ENCODE measurements around the gene SELENOW. TPM values are rescaled to one million over a fixed set of nuclear protein-coding genes. Genes with fewer than 3 reads are reported as not detected.

The SELENOW gene
- total RNA-seq, 4 donors from 2014 or later = 185 to 477 (median 324) TPM

DNA sequence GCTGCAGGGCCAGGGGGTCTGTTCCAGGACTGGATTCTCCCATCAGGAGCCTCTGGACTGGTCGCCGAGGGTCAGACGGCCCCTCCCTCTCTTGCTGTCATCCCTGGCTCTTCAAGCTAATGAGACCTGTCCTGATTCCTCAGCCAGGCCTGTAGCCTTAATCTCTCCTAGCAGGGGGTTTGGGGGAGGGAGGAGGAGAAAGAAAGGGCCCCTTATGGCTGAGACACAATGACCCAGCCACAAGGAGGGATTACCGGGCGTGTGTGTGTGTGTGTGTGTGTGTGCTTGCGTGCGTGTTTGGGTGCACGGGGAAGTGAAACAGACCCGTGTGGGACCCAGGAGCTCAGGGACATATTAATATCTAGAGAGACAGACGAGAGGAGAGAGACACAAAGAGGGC is 41.4 kb downstream of the SELENOW start:
- intact Hi-C loops (cut with DNase I) = no loop called here
- Histone ChIP-seq H3K4me3 (no peak overlapping the region), H3K27me3 (peaks cover 0 to 64% (median 0%) of the 10 kb centered on the region in 4 donors), H3K36me3 (no peaks in the 10 kb centered on the region), H3K27ac (no peak overlapping the region), H3K4me1 (no peaks in the 10 kb centered on the region), H3K9me3 (no peaks in the 10 kb centered on the region)
- 19 to 26% methylated on average over 7 to 10 of the region's 10 CpGs for WGBS, 2 donors
- no peak for DNase-seq
- TF ChIP-seq, protein P1, sequence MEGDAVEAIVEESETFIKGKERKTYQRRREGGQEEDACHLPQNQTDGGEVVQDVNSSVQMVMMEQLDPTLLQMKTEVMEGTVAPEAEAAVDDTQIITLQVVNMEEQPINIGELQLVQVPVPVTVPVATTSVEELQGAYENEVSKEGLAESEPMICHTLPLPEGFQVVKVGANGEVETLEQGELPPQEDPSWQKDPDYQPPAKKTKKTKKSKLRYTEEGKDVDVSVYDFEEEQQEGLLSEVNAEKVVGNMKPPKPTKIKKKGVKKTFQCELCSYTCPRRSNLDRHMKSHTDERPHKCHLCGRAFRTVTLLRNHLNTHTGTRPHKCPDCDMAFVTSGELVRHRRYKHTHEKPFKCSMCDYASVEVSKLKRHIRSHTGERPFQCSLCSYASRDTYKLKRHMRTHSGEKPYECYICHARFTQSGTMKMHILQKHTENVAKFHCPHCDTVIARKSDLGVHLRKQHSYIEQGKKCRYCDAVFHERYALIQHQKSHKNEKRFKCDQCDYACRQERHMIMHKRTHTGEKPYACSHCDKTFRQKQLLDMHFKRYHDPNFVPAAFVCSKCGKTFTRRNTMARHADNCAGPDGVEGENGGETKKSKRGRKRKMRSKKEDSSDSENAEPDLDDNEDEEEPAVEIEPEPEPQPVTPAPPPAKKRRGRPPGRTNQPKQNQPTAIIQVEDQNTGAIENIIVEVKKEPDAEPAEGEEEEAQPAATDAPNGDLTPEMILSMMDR (IDR thresholded peaks at IDR 0.05) = no peak
- TF ChIP-seq POLR2A (IDR thresholded peaks at IDR 0.05) = no peak

DNA sequence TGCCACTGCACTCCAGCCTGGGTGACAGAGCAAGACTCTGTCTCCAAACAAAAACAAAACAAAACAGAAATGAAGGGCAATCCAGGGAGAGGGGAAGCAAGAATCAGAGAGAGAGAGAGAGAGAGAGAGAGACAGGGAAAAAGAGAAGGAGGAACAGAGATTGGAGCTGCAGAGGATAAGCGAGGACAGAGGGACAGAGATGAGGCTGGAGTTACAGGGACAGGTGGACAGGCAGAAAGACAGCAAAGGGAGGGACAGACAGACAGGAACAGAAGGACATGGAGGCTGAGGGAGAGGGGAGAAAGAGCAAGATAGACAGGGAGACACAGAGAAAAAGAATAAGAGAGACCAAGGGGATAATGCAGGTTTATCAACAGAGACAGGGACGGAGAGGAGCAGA is 41.9 kb downstream of the SELENOW start:
- intact Hi-C loops (cut with DNase I) = no loop called here
- Histone ChIP-seq H3K27ac (no peak overlapping the region), H3K4me3 (no peak overlapping the region), H3K27me3 (peaks cover 0 to 64% (median 0%) of the 10 kb centered on the region in 4 donors), H3K36me3 (no peaks in the 10 kb centered on the region), H3K4me1 (no peaks in the 10 kb centered on the region), H3K9me3 (no peaks in the 10 kb centered on the region)
- 68 to 73% methylated on average over 2 of the region's 2 CpGs for WGBS, 2 donors
- TF ChIP-seq, protein P1 (IDR thresholded peaks at IDR 0.05) = no peak
- no peak for TF ChIP-seq POLR2A (IDR thresholded peaks at IDR 0.05)
- DNase-seq = no peak

DNA sequence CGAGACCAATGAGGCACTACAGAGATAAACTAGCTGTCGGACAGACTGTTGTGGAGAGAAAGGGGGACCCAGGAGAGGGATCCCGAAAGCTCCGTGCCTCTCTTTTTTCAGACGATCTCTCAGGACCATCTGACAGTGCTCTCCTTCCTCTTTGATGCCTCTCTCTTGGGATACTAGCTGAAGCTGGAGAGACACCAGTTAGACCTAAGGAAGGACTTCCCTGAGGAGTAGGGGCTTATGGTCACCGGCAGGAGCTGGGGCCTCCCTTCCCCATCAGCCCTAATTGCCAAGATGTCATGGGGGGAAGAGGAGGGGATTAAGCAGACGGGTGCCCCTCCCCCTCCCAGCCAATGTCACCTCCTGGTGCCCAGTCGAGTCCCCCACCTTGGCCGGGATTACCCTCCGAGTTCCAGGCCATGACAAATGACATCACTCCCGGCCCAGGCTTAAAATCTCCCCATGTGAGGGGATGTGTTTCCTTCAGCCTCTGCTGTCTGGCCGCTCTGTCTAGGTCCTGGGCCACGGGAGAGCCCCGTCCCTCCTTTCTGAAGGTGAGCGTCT is 43.0 kb downstream of the SELENOW start, which contains the start of gene CRX:
Gene CRX, plus strand, starts transcription at position 478 of the 561 bp plus-strand sequence. CDS start 12,507 bp downstream, outside the sequence.
- DNase-seq = no peak
- TF ChIP-seq, protein P1 (IDR thresholded peaks at IDR 0.05) = no peak
- no peak for TF ChIP-seq POLR2A (IDR thresholded peaks at IDR 0.05)
- Histone ChIP-seq H3K9me3 (no peaks in the 10 kb centered on the region), H3K27ac (no peak within 1 kb of the TSS), H3K36me3 (no peaks in the 10 kb centered on the region), H3K4me1 (no peaks in the 10 kb centered on the region), H3K4me3 (no peak within 1 kb of the TSS), H3K27me3 (peaks cover 0 to 64% (median 0%) of the 10 kb centered on the region in 4 donors)
- intact Hi-C loops (cut with DNase I) = no loop called here
- 44 to 79% methylated on average over 4 to 11 of the region's 15 CpGs for WGBS, 2 donors

DNA sequence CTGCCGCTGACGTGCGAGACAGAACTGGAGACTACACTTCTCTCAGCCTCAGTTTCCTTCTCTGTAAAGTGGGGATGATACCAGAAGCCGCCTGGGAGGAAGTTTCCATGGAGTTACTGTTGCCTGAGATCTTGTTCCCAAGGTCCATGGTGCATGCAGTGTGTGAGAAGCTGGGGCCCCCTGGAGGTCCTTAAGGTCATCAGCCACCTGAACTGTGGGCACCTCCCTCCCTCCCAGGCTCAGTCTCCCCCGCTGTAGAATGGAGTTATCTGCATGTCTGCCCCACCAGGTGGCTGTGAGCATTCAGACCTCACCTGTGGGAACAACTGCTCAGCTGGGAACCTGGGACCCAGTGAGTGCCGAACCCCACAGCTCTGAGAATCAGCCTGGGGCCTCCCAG is 45.9 kb downstream of the SELENOW start:
- WGBS, 2 donors = 84 to 93% methylated on average over 3 to 5 of the region's 6 CpGs
- no peak overlapping the region for H3K4me3 ChIP-seq
- H3K36me3 ChIP-seq = no peaks in the 10 kb centered on the region
- H3K9me3 ChIP-seq = no peaks in the 10 kb centered on the region
- TF ChIP-seq, protein P1 (IDR thresholded peaks at IDR 0.05) = no peak
- no peak for TF ChIP-seq POLR2A (IDR thresholded peaks at IDR 0.05)
- intact Hi-C loops (cut with DNase I) = no loop called here
- peaks cover 0 to 52% (median 0%) of the 10 kb centered on the region in 4 donors for H3K27me3 ChIP-seq
- no peaks in the 10 kb centered on the region for H3K4me1 ChIP-seq
- DNase-seq = no peak
- no peak overlapping the region for H3K27ac ChIP-seq

DNA sequence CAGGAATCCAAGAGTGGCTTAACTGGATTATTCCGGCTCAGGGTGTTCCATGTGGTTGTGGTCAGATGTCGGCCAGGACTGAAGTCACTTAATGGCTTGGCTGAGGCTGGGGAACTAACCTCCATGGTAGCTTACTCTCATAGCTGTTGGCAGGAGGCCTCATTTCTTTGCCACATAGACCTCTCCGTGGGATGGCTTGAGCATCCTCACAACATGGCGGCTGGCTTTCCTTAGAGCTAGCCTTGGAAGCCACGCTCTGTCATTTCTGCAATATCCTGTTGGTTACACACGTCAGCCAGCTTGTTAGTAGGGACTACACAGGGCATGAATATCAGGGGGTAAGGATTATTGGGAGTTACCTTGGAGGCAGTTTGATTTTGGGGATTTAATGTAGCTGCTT is 48.3 kb downstream of the SELENOW start:
- TF ChIP-seq, protein P1 (IDR thresholded peaks at IDR 0.05) = no peak
- no peak for TF ChIP-seq POLR2A (IDR thresholded peaks at IDR 0.05)

More for the DNA sequence above, 48.3 kb downstream of the SELENOW start:
- DNase-seq = no peak
- Histone ChIP-seq H3K9me3 (no peaks in the 10 kb centered on the region), H3K4me1 (no peaks in the 10 kb centered on the region), H3K27me3 (peaks cover 0 to 44% (median 0%) of the 10 kb centered on the region in 4 donors), H3K27ac (no peak overlapping the region), H3K4me3 (no peak overlapping the region), H3K36me3 (no peaks in the 10 kb centered on the region)
- 78 to 90% methylated on average over 5 to 6 of the region's 6 CpGs for WGBS, 2 donors
- intact Hi-C loops (cut with DNase I) = no loop called here

Data from esophagus squamous epithelium (tissue), 5 donors.